ENCODE results near the gene MCTP1.

Gene MCTP1

DNA sequence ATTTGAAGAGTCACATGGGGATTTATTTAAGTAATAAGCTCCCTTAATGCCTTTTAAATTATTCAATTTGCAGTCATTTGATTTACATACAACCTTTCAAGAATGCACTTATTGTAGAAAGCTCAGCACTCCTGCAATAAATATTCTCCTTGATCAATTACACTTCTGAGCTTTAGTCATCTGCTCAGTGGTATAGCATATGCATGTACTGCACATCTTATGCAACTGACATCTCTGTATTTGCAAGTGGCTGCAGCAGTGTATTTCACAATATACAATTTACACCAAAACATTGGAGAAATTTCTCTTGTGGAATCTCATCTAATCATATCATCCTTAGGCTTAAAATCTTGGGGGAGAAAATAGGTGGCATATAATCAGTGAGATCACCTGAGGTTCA lies 340.7 kb downstream of the MCTP1 start:
- DNase-seq (ENCODE audit: low spot score), result no peak

DNA sequence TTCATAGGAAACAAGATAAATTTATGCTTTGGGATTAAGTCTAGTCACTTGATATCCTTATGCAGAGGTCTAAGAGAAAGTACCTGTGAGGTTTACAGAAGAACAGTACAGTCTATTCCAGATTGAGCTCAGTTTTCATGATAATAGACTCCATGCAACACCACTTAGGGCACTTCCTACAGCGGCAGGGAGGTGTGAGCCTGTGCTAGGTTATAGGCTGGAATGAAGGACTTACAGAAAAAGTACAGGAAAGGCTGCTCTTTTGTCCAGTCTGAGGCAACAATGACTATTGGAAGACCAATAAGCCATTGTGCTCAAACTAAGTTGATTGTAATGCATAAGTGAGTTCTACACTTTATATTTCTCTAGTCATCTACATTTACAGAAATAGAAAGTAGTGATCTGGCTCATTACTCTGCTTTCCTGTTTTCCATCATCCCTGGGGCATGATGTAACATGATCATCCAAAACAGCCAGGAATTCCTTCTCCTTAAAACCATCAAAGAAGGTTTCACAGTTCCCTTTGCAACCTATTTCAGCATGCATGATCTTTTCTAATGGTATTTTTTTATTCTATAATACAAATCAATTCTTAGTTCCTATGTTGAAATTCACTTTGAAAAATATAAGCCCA lies 343.7 kb downstream of the MCTP1 start:
- DNase-seq (ENCODE audit: low spot score), result no peak

DNA sequence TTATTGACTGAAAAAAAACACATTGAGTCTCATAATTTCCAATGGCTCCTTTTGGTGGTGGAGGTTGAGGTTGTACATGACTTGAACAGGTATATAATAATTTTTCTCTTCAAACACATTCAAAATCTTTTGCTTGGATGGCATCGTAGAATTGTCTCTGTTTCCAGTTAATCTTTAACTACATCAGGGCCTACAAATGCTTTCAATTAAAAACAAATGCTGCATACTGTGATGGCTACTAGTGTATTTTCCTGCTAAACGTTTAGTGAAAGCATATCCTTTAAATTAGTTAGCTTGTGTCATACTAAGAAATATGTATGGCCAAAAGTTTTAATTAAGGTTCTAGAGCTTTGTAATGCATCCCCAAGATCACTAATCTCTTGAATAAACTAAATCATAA lies 352.6 kb downstream of the MCTP1 start:
- DNase-seq (ENCODE audit: low spot score), result no peak

DNA sequence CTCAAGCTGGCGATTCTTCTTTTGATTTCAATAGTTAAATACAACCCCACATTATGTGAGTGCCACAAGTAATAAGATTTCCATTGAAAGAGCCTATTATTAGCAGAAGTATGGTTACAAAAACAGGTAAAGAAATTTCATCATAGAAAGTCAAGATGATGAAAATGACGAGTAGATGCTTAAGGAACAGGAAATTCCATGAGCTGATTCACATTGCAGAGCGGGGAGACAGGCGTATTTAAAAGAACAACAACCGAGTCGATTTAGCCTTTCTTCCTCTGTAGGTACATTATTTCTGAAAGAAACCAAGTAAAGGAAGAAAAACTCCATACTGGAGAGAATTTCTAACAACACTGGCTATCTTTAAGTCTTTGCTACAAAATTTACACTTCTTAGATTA lies 356.0 kb downstream of the MCTP1 start:
- DNase-seq (ENCODE audit: low spot score), result no peak

DNA sequence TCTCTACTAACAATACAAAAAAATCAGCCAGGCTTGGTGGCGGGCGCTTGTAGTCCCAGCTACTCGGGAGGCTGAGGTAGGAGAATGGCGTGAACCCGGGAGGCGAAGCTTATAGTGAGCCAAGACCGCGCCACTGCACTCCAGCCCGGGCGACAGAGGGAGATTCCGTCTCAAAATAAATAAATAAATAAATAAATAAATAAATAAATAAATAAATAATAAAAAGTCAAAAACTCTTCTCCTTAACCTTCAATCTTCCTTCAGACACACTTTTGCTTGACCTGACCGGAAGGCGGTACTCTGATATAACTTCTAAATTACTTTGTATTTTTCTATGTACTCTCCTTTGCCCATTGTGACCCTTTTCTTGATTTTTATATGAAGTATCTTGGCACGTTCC lies 364.3 kb downstream of the MCTP1 start:
- no peak for DNase-seq (ENCODE audit: low spot score)

DNA sequence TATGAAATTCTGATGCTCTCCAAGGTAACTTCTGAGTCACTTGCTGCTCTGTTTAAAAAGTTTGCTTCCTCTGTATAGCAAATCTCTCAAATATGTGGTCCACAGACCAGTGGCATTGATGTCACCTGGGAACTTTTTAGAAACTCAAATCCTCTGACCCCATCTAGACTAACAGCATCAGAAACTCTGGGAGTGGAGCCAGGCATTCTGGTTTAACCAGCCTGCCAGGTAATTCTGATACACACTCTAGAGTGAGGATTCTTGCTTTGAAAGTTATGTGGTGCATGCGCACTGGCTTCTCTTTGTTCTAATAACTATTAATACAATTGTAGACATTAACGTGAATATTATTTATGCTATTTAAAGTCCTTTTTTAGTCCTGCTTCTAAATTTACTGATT lies 368.3 kb downstream of the MCTP1 start:
- DNase-seq (ENCODE audit: low spot score), result no peak

DNA sequence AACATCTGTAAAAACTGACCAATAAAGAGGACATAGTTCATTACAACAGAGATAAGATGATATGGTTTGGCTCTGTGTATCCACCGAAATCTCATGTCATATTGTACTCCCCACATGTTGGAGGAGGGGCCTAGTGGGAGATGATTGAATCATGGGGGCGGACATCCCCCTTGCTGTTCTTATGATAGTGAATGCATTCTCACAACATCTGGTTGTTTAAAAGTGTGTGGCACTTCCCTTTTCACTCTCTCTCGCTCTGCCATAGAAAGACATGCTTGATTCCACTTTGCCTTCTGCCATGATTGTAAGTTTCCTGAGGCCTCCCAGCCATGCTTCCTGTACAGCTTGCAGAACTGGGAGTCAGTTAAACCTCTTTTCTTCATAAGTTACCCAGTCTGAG lies 373.6 kb downstream of the MCTP1 start:
- DNase-seq (ENCODE audit: low spot score), result no peak

DNA sequence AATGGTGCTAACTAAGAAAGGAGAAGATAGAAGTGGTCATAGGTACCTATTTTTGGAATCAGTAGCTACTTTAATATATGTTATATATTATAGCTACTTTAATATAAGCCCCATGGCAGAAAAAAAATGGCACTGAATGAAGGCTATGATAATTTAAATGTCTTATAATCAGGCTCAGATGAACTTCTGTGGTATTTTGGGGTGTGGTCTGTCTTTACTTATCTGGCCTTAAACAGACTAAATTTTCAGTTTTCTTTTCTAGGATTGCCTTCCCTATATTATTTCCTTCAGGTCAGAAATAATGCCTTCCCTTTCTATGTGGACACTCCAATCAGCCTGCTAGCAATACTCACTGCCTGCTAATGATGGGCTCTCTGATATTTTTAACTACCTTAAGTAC lies 374.2 kb downstream of the MCTP1 start:
- DNase-seq (ENCODE audit: low spot score), result no peak

DNA sequence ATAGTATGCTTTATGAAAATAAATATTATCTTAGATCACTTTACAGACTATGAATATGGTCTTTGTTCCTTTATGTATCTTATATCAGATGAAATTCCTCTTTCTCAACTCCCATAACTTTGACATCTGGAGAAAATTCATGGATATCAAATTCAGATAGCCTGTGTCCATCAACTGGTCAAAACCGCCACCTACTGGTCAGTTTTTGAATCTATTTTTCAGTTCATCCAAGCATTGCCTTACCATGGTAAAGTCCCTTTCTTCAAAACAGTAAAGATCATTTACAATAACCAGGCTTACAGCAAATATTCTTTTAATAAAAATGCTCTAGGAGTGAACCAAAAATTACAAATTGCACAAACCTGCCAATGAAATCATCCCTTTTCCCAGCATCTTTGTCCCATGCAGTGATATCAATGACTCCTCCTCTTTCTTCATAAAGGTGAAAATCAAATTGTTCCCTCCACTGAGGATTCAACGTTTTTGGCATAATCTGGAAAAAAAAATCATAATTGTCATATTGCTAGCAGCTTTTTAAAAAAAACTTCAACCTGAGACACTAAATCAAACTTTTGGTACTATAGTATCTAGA lies 375.9 kb downstream of the MCTP1 start:
- peak; percentile 8 for DNase-seq (ENCODE audit: low spot score)

DNA sequence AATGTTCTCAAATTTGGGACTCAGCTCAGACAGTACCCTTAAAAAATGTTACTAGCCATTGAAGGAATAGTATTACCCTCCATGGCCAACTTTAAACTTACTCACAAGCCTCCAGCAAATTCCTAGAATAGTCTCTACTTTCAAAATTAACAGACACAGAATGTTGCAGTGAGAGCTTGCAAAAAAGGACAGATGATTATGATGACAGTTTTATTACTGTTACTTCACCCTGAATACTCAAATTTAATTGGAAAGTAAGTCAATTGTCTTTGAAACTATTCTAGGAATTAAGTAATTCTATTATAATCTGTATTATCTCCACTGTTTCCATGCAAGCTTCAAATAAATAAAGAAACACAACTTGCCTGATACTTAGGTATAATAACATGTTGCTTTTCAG lies 378.1 kb downstream of the MCTP1 start:
- DNase-seq (ENCODE audit: low spot score), result no peak

DNA sequence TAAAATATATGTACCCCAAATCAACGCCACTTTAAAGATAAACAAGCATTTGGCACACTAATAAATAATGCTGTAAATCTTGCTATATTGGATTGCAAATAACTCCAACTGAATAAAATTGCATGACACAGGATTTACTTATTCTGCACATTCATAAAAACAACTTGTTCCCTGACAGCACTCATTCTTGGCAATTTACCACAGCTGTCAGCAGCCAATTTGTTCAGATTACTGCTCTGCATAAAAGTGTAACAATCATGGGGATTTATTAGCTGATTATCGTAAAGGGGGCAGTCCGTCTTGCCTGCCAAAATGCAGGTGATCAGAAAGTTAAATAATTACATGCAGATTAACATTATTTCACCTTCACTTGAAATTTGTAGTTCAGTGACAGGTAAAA lies 381.2 kb downstream of the MCTP1 start:
- DNase-seq (ENCODE audit: low spot score), result no peak

DNA sequence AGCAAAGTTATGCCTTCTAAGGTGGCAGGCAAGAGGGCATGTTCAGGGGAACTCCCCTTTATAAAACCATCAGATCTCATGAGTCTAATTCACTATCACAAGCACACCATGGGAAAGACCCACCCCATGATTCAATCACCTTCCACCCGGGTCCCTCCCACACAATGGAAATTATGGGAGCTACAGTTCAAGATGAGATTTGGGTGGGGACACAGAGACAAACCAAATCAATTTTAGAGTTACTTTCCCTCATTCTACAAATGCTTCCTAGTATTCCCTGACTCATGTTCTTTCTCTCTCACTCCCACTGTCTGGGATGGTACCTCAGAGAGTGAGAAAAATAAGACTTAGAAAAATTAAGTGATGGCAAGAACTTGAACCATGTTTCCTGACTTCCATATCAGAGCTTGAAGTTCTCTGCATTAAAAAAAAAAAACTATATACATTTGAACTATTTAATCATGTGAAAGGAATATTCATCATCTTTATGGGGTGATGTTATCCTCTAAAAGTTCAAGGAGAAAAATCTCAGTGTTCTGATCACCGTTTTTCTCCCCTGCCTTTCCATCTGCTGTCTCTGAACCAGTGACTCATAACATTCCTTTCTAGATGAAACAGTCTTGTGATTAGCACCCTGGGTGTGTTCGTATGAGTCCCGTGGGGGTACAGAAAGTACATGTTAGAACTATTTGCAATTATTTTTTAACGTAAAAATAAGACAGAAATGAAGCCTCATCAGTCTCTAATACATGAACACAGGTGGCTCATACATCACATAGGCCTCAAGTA lies 383.5 kb downstream of the MCTP1 start:
- no peak for DNase-seq (ENCODE audit: low spot score)

DNA sequence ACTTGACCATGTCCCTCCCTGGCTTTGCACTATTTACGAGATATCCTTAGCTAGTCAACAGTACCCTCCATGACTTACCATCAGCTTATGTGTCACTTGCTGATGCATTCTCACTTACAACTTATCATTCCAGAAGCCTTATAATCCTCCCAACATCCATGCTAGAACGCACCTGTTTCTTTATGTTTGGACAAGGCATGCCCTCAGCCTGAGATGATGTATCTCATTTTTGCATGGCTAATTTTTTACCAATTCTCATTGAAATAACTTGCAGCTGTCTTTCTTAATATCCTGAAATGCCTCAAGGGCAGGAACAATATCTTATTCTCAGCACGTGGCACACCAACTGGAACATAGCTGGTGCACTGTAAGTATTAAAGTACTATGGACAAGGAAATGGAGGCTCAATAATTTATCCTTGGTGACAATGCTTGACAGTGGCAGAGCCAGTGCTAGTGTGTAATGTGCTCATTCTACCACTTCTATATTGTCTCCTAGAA lies 384.8 kb downstream of the MCTP1 start:
- DNase-seq (ENCODE audit: low spot score), result no peak

DNA sequence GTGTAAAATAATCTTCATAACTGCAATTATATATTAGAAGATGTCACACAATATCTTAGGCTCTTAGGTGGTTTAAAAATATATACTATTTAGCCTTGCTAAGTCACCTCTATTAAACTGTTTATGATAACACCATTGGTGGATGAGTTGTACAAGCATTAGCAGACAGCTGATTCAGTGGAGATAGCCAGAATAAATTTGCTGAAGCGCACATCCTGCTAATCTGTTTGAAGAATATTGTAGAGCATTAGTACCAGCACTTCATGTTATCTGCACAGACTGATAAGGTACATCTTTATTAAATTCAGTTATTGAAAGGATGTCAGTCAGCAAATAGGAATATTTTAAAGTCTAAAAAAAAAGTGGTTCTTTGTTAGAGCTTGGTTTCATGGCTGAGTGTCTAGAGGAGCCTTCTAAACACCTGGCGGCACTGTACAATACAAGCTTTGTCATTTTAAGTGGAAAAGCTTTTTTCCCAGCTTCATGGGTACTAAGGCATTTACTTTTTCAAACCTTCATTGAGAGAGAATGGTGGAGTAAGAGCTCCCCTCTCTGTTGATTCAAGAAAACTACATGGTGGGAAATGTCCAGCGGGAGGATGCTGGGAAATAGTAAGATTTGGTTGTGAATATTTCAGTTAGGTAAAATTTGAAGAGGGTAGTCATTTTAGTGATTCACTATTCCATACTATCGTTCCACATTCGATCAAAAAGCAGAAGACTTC lies 391.3 kb downstream of the MCTP1 start:
- no peak for DNase-seq (ENCODE audit: low spot score)

DNA sequence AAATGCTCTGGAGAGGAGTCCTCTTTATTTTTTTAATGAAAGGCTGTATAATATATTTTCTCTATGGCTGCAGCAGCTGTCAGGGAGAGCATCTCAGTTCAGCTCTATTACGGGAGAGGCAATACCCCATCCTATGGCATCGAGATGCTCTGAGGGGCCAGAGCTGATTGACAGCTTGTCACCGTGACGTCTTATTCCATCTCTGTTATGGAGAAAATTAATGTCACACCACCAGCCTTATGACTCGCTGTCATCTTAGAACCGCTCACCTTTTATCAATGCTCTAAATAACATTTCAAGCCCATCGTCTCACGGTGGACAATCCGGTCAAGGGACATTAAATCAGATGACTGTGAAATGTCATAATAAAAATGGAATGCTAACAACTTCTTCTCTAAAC lies 392.9 kb downstream of the MCTP1 start:
- DNase-seq (ENCODE audit: low spot score), result no peak

DNA sequence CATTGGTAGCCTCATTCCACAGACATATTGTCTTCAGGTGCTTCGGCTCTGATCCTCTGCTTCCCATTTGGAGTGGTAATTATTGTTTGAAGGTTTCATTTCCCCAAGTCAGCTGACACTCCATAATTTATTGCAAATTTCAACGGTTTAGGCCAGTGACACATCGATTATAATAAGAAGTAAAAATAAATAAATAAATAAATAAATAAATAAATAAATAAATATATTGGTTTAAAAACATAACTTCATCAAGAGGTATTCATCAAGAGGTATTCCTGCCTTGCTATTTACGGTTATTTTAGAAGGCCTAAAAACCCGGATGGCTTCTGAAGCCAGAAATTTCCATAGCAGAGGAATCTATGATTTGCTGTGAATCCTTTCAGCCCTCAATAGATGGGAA lies 393.3 kb downstream of the MCTP1 start:
- DNase-seq (ENCODE audit: low spot score), result no peak

DNA sequence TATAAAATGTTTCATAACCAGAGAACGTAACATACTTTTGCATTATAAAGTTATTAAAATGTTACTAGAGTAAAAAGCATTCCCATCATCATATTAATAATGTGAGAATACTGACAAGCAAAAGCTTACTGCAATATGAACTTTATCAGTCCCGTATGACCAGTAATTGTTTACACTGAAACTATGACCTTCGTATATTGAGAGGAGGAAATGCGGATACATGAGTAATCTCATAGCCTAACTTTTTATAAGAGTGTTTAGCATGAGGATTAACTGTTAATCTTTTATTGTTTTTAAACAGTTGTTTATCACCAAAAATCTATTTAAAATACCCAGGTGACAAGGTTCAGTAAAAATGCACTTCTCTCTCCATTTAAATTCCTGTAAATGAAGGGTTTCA lies 394.0 kb downstream of the MCTP1 start:
- DNase-seq (ENCODE audit: low spot score), result no peak

DNA sequence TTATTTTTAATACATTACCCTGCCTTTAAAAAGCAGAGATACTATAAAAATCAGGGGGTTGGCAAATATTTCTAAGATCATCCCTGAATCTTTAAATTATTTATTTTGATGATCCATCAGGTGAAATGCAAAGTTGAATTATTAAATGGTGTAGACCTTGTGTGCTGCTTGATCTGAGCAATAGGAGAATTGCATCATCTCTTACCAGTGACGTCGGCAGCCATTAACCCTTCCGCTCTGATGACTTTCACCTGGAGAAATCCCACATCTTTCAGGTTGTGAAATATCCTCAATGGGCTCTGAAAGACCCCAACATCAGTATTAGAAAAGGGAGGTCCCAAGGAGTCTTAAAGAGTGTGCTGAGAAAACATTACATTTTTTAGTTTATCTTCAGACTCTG lies 396.2 kb downstream of the MCTP1 start:
- DNase-seq (ENCODE audit: low spot score), result no peak

DNA sequence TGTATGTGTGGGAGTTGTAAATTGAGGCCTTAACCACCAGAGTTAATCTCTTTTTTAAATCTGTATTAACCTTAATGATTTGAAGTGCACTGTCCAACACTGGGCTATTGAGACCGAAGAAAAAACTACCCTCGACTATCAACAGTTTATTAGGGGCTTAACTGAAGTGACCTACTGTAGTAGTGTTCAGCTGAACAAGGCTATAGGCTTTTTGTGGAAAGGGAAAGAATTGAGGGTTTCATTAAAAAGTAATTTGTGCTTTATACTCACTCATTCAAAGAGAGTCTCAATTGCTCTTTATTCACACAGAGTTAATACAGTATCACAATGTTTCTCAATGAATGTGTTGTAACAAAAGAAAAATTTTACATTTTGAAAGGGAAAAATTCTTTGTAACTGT lies 399.0 kb downstream of the MCTP1 start:
- DNase-seq (ENCODE audit: low spot score), result no peak

DNA sequence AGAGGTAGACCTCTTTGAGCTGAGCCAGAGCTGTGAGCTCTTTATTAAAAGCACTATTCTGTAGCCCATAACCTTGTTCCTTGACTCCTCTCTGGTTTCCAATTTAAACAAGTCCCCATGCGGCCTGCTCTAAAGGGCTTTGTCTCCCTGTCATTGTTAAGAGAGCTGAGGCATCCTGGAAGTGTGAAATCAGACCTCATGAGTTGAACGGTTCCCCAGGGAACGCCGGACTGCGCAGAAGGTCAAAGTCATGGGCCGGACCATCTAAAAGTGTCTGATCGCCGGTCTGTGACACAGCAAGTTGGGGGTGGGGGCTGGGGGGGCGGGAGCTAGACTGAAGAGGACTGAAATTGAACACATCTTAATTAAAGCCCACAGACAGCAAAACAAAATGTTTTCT lies 400.6 kb downstream of the MCTP1 start:
- DNase-seq (ENCODE audit: low spot score), result no peak

DNA sequence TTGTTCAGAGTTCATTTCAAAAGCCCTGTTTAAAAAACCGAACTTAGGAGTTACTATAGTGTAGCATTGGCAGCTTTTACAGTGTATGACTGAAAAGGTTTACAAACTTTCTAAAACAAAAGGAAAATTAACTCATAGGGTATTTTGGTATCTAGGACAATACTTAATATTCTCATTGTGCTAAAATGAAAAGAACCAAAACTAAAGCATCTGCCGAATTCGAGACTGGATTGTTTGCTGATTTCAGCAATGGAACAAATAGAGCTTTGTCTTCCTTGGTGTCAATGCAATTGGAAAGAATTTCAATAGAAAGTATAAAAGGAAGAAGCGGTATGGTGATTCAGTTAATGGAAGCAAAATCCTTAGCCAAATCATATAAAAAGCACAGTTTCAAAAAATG lies 412.4 kb downstream of the MCTP1 start:
- no peak for DNase-seq (ENCODE audit: low spot score)

DNA sequence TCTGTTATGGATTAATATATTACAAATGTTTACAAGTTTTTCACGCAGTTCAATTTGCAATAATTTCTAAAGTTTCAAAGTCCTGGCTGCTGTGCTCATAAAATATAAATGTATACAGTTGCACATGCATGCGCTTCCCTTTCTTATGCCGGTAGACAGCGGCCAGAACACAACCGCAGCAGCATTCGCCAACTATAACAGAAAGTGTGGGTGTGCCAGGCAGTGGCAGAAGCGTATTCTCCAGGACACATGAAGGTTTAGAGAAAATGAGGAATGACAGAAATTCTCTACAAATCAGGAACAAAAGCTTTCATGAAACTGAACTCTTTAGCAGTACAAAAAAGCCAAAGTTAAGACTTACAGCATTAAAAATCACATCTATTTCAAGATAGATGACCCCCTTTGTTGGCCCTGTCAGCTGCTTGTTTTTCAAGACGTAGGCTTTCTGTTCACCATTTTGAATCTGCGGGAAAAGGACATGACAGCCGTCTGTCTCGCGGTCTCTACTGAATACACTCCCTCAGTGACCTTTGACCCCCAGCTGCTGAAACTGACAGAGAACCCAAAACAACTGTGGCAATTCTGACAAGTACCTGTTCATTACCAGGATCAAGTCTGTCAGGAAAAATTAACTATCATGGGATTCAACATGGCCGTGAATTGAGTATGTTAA lies 414.2 kb downstream of the MCTP1 start:
- no peak for DNase-seq (ENCODE audit: low spot score)
